ENCODE data around the gene TAS2R13.

TAS2R13 gene

GRCh38 chr12:10867381-10867780 lies 42.0 kb downstream of the TAS2R13 start:
- DNase-seq (ENCODE audit: low read depth) = no peak

- DNase-seq (ENCODE audit: low read depth) = no peak
Observed at GRCh38 chr12:10863512-10864218, 45.7 kb downstream of the TAS2R13 start.

- no peak for DNase-seq (ENCODE audit: low read depth)
Observed at GRCh38 chr12:10861366-10861765, 48.0 kb downstream of the TAS2R13 start.
